A673 (cell line): ENCODE data around the gene SH2B3.

Source experiments
- EZH2 ChIP-seq: fragments of 200-600 bp; sonication (generic); IDR thresholded peaks from 2 replicates; pipeline ENCODE4 v1.6.1; 2017; ENCODE audit warnings: borderline replicate concordance, low read depth, mild to moderate bottlenecking, mixed read lengths, antibody characterized with exemption, low read length; ENCODE audit not compliant: poor library complexity, severe bottlenecking
- TF ChIP-seq, protein P1 (sequence below): fragments of 300-800, 200-600 bp; sonication (generic); conservative IDR thresholded peaks from 2 replicates; pipeline ENCODE4 v1.5.1; 2017; ENCODE audit warnings: low read depth, mild to moderate bottlenecking, antibody characterized with exemption, low read length, moderate library complexity, mixed read lengths

DNA sequence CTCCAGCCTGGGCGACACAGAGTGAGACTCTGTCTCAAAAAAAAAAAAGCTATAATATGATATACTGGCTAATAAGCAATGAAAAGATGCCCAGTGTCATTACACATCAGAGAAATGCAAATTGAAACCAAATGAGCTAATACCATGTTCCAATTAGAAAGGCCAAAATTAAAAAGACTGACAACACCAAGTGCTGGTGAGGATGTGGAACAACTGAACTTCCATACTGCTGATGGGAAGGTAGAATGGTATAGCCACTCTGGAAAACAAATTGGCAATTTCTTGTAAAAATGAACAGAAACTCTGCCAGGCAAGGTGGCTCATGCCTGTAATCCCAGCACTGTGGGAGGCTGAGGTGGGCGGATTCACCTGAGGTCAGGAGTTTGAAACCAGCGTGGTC lies 28.3 kb upstream of the SH2B3 start:
- TF ChIP-seq, protein P1, sequence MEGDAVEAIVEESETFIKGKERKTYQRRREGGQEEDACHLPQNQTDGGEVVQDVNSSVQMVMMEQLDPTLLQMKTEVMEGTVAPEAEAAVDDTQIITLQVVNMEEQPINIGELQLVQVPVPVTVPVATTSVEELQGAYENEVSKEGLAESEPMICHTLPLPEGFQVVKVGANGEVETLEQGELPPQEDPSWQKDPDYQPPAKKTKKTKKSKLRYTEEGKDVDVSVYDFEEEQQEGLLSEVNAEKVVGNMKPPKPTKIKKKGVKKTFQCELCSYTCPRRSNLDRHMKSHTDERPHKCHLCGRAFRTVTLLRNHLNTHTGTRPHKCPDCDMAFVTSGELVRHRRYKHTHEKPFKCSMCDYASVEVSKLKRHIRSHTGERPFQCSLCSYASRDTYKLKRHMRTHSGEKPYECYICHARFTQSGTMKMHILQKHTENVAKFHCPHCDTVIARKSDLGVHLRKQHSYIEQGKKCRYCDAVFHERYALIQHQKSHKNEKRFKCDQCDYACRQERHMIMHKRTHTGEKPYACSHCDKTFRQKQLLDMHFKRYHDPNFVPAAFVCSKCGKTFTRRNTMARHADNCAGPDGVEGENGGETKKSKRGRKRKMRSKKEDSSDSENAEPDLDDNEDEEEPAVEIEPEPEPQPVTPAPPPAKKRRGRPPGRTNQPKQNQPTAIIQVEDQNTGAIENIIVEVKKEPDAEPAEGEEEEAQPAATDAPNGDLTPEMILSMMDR: no peak
- no peak for TF ChIP-seq EZH2
